GM12875 (cell line): Measurements from ENCODE around the gene ZNF467.

Experiments
- H3K4me3 ChIP-seq: one replicate; pipeline ENCODE4 v1.5.1; 2011; ENCODE audit warnings: low read depth, low read length, control low read depth
- TF ChIP-seq, protein P1 (sequence below): IDR thresholded peaks from 2 replicates; pipeline ENCODE4 v1.5.1; 2011; ENCODE audit warnings: low read depth, mild to moderate bottlenecking, control low read depth, inconsistent platforms, low read length, moderate library complexity, borderline replicate concordance; ENCODE audit not compliant: insufficient read depth

The ZNF467 gene

DNA sequence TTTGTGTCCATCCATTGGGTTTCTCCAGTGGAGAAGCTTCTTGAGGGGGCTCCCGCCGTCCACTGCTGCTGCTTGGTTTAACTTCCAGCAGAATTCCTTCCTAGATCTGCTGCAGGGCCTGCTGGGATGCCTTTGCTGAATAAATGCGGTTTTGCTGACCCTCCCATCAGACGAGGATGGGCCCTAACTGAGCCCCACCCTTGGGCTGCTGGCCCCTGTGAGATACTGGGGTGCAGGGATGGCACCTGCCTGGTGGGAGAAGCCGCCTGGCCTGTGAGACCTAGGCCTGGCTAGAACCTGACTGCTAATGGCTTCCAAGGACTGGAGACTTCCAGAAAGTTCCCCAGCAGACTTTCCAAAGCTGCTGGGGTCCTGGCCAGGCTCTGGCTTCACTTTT, 43.8 kb downstream of the ZNF467 start:
- TF ChIP-seq, protein P1, sequence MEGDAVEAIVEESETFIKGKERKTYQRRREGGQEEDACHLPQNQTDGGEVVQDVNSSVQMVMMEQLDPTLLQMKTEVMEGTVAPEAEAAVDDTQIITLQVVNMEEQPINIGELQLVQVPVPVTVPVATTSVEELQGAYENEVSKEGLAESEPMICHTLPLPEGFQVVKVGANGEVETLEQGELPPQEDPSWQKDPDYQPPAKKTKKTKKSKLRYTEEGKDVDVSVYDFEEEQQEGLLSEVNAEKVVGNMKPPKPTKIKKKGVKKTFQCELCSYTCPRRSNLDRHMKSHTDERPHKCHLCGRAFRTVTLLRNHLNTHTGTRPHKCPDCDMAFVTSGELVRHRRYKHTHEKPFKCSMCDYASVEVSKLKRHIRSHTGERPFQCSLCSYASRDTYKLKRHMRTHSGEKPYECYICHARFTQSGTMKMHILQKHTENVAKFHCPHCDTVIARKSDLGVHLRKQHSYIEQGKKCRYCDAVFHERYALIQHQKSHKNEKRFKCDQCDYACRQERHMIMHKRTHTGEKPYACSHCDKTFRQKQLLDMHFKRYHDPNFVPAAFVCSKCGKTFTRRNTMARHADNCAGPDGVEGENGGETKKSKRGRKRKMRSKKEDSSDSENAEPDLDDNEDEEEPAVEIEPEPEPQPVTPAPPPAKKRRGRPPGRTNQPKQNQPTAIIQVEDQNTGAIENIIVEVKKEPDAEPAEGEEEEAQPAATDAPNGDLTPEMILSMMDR = no peak
- H3K4me3 ChIP-seq = no peak overlapping the region

DNA sequence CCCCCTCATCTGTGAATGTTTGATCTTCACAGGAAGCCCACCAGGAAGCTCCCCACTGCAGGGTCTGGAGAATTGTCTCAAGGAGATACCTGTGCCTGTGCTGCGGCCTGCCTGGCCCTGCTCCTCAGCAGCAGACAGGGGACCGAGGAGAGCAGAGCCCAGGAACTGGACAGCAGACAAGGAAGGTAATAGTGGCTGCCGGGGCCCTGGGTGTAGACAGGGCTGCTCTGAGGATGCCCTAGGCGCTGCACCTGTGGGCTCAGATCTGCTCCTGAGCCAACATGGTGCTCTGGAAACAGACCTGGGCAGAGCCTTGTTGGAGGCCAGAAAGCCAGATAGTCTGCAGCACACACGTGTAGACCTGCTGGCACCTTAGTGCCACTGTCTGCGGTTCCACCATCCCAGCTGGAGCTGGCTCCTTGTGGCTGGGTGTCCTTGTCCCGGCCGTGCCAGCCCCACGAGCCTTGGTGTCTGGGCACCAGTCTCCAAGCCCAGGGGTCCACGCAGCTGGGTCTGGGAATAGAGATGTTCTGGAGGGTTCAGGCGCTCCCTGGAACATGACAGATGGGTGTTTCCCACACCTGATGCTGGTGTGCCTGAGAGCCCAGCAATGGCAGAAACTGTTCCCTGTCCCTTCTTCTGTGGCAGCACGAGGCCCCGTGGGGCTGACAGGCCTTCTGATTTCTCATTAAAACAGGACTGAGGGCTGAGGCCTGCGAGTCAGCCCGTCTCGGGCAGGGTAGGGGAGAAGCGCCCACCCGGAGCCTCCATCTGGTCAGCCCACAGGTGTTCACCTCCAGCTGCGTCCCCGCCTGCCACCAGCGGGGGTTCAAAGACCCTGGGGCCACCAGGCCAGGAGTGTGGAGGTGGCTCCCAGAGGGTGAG, 44.7 kb downstream of the ZNF467 start:
- TF ChIP-seq, protein P1 = no peak
- no peak overlapping the region for H3K4me3 ChIP-seq

DNA sequence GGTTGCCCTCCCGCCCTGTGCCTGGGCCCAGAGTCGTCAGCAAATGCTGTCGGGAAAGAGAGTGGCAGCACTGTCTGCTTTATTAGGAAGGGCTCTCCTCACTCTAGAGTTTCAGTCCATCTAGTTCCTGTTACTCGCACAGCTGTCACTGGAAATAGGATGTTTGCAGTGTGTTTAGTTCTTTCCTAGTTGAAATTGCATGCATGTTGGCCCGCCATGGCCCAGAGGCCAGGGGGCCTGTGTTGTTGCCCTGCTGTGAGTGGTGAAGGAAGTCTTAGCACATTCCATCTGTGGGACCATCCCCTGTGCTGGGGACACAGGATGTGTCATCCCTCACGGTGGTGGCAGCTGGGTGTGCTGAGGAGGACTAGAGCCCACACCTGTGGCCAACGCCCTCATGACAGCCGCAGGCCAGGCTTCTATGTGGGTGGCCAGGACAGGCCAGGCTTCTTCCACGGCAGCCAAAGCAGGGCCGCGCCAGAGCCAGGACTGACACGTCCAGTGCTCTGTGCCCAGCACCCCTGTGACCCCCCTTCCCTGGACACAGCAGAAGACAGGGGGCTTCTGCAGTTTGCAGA, 45.4 kb downstream of the ZNF467 start:
- H3K4me3 ChIP-seq = no peak overlapping the region
- TF ChIP-seq, protein P1 = no peak

DNA sequence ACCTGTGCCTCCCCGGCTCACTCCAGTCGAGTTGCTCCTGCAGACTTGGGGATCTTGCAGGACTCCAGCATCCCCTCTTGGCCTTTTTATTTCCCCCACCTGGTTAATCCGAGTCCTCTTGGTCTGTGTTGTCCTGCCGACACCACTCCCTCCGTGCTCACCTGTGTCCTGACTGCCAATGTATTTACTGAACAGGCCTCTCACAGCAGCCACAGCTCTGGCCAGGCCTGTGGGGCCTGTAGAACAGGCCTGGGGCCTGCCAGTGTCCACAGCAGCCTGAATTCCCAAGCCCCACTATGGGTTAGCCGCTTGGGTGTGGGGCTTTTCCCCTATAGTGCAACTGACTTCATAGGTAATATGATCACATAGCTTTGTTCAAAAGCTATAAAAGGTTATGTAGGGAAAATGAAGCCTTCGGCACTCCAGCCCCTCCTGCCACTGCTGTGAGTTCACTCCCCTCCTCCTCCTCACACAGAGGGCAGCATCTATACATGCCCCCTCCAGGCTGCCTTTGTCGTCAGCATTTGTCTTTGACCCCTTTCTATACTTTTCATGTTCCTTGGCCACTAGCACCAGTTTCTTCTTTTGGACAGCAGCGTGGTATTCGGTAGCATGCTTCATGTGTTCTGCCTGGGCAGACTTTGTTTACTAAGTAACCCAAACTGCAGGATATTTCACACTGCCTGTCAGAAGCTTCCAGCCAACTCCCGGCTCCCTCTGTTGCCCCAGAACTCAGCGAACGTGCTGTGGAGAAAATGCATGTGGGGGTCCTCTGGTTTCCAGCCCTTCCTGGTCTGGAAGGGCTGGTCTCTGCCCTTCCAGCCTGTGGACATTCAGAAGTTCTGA, 46.1 kb downstream of the ZNF467 start:
- TF ChIP-seq, protein P1 = no peak

DNA sequence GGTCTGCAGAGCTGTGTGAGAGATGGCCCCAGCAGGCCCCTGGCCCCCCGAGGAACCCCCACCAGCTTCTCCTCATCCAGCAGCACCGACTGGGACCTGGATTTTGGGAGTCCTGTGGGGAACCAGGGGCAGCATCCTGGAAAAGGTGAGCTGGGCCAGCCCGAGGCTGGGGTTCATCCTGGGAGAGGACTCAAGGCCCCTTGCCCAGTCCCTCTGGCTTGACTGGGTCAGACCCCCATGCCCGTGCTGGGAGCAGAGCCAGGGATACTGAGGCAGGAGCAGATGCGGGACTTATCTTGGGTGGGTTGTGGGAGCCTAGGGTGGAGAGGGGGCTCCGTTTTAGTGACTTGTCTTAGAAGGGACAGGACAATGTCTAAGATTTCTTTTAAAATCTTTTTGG, 47.5 kb downstream of the ZNF467 start:
- TF ChIP-seq, protein P1 = no peak
- H3K4me3 ChIP-seq = no peak overlapping the region

More for the DNA sequence above, 46.1 kb downstream of the ZNF467 start:
- no peak overlapping the region for H3K4me3 ChIP-seq

DNA sequence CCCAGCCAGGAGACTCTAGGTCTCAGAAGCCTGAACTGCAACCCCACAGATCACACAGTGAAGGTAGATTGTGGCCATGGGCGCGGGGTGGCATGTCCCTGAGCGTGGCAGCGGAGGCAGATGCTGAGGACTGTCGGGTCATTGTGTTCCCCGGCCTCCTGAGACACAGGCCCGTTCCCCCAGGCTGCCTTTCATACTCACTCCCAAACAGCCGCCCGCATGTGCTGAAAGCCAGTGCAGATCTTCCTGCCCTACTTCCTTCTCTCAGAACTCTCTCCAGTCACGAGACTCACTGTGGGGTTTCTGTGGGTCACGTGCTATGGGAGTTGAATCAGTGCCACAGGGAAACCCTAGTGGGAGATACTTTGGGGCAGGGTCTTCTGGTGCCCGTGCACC, 48.0 kb downstream of the ZNF467 start:
- TF ChIP-seq, protein P1 = no peak
- no peak overlapping the region for H3K4me3 ChIP-seq
